Uterus (tissue), 2 donors: ENCODE data around the gene ACSF3.

Experiments used
- POLR2A ChIP-seq, 2 donors: fragments of 450-650 bp; IDR thresholded peaks; one replicate each; pipeline ENCODE4 v1.6.1; 2016; ENCODE audit warnings: antibody characterized with exemption in 2 of 2, mild to moderate bottlenecking in 1 of 2, moderate library complexity in 1 of 2
- TF ChIP-seq, protein P1 (sequence below), 4 experiments: fragments of 200-600 bp in 2 of 4; fragments of 450-650 bp in 2 of 4; sonication (generic) in 2 of 4; IDR thresholded peaks; one replicate each; pipeline ENCODE4 v1.5.1; 2016 to 2019; ENCODE audit warnings: antibody characterized with exemption in 4 of 4, mild to moderate bottlenecking in 2 of 4, moderate library complexity in 1 of 4

DNA sequence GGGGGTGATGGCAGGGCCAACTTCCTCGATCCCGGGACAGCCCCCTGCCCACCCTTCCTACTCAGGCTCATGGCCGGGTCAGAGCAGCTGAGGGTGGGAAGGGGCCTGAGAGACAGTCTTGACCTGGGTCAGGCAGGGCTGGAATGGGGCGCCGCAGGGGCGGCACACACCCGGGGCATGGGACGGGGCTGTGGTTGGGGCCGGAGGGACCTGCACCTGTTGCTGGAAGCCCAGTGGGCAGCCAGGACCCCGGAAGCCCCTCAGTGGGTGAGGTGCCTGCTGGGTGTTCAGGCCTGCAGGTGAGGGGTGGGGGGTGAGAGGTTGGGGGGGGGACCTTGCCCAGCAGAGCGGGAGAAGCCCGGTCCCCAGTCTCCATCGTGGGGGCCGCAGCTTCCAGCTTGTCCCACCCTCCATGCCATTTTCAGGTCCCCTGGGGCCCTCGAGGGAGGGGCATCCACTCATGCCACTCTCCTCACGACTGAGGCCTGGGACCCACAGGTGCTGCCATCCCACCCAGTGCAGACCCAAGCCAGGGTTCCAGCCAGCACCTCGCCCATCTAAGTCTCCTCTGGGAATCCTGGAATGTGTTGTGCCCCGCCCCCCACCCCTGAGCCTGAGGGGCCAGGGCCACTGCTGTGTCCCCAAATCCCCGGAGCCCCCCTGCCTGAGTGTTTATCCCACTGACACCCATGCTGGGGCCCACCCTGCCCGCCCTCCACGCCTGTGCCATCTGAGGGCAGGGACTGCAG, 43.4 kb upstream of the ACSF3 start:
- no peak for TF ChIP-seq POLR2A (IDR thresholded peaks at IDR 0.05)
- TF ChIP-seq, protein P1, sequence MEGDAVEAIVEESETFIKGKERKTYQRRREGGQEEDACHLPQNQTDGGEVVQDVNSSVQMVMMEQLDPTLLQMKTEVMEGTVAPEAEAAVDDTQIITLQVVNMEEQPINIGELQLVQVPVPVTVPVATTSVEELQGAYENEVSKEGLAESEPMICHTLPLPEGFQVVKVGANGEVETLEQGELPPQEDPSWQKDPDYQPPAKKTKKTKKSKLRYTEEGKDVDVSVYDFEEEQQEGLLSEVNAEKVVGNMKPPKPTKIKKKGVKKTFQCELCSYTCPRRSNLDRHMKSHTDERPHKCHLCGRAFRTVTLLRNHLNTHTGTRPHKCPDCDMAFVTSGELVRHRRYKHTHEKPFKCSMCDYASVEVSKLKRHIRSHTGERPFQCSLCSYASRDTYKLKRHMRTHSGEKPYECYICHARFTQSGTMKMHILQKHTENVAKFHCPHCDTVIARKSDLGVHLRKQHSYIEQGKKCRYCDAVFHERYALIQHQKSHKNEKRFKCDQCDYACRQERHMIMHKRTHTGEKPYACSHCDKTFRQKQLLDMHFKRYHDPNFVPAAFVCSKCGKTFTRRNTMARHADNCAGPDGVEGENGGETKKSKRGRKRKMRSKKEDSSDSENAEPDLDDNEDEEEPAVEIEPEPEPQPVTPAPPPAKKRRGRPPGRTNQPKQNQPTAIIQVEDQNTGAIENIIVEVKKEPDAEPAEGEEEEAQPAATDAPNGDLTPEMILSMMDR (IDR thresholded peaks at IDR 0.05) = no peak
